ENCODE measurements around the gene INTS15.

GRCh38 chr7:6628045-6628444 lies 38.2 kb downstream of the INTS15 start:
- TF ChIP-seq POLR2A (IDR thresholded peaks at IDR 0.05) (no peak), CTCF (IDR thresholded peaks at IDR 0.05) (no peak)
